HG03558 (cell line): ENCODE data around the gene ERICH2.

ENCODE experiments used
- ATAC-seq: cut with Tn5 transposase; IDR thresholded peaks from one replicate; pipeline ENCODE4 v1.9.1; 2021; ENCODE audit warnings: moderate number of reproducible peaks; ENCODE audit not compliant: unreplicated experiment; ENCODE audit errors: extremely low read depth

ERICH2 gene

GRCh38 chr2:170761572-170761971 is 8.6 kb upstream of the ERICH2 start:
- ATAC-seq, result no peak

DNA sequence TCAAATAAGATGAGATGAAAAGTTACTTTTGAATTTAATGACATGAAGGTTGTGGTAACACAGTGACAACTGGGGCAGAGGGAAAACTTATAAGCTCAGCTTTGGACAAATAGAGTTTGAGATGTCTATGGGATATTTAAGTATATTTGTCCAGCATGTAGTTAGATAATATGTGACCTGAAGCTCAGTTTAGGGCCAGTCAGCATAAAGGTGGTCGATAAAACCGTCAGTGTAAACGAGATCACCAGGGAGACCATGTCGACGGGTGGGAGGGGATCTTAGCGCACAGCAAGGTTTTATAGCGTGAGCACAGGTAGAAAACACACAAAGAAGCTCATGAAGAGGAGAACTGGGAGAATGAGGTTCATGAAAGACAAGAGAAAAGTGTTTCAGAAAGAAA is 7.4 kb upstream of the ERICH2 start:
- no peak for ATAC-seq

DNA sequence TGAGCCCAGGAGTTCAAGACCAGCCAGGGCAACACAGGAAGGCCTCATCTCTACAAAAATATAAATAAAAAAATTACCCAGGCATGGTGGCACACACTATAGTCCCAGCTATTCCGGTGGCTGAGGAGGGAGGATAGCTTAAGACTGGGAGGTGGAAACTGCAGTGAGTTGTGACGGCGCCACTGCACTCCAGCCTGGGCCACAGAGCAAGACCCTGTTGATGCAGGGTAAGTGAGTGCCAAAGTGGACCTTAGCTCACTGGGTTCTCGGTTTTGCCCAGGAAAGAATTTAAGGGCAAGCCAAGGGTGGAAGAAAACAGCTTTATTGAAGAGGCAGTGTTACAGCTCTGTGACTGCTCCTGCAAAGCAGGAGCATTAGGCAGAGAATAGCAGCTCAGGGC is 6.9 kb upstream of the ERICH2 start:
- no peak for ATAC-seq

DNA sequence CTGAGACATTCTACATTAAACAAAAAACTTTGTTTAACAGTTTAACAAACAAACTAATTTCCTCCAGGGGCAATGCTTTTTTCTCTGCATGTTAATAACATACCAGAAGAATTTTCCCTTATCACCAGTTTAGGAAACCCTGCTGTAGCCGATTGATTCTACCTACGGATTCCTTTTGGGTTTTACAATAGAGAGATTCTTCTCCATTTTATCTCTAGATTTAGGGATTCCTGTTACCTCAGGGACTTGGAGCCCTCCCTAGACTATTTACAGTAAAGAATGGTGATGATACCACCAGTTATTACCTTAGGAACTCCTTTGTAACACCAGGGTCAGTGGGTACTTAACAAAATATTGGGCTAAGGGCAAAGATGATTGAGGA is 5.3 kb upstream of the ERICH2 start:
- ATAC-seq, result no peak

GRCh38 chr2:170766693-170767092 is 3.5 kb upstream of the ERICH2 start:
- no peak for ATAC-seq

DNA sequence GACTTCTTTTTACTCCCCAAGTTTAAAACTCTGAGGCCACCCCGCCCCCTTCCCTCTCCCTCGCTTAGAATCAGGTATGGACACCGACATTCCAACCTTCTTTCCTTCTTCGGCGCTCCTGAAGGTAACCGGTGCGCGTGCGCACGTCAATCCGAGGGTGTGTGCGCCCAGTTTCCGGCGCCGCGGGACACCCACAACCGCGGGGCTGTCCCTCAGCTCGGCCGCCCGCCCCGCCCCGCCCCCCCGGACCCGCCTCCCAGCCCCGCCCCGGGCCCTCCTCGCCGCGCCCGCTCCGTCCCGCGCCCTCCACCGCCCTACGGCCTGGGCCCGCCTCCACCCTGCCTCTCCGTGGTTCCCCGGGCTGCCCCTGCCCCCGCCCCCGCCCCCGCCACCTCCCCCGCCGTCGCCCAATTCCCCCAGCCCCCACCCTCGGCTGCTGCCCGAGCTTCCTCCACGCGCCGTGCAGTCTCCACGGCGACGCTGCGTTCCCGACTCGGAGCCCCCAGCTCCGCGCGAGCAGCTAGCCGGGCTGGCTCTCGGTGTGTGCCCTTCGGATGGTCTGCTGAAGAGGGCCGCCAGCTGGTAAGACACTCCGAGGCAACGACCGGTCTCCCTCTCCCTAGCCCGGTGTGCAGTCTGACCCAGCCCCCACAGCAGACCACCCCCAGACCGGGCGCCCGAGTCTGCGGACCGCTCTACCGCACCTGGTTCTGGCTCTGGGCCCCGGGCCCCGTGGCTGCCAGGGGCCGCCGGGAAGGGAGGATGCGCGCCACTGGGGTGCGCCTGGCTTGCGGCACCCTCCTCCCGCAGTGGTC is 635 bp downstream of the ERICH2 start:
- peak; percentile 46 for ATAC-seq

DNA sequence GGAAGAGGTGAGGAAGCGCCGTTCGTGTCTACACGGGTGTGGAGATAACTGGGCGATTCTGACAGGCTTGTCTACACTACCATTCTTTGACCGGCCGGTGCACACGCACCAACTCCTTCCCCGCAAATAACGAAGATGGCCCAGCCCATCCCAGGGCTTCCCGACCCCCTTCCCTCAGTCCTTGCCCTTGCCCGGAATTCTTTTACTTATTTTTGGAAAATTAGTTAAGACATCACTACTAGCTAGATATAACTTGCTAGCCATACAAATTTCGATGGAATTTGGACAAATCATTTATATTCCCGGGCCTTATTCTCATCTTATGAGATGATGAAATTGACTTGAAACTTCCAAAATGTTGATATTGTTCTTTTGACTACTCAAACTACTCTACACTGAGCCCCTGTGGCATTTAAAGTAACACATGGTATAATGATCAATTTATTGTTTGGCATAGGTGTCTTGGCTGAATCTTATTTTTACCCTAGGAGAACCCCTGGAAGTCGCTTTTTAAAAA is 1.3 kb downstream of the ERICH2 start:
- ATAC-seq, result peak; percentile 17

- ATAC-seq, result no peak
Measured at GRCh38 chr2:170772295-170772694, 2.1 kb downstream of the ERICH2 start.

GRCh38 chr2:170774074-170774473 is 3.9 kb downstream of the ERICH2 start:
- ATAC-seq, result no peak

DNA sequence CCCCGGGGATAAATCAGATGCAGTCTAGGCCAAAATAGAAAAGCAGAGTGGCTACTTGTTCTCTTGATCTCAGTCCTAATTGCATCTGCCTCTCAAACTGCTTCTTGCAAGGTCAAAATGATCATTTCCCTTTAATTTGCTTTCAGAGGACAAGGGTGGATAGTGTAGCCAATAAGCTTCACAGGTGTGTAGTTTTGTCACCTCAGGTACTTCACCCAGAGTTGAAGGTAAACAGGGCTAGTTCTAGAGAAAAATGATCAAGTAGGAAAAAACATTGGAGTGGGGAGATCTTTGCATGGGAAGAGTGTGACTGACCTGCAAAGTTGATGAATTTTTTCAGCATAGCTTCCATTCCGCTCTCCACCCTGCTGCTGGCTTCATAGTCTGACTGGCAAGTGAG is 8.7 kb downstream of the ERICH2 start:
- ATAC-seq, result no peak

- no peak for ATAC-seq
Measured at GRCh38 chr2:170779304-170779703, 9.1 kb downstream of the ERICH2 start.

GRCh38 chr2:170782673-170783072 is 12.5 kb downstream of the ERICH2 start:
- no peak for ATAC-seq

- no peak for ATAC-seq
Measured at GRCh38 chr2:170783549-170783948, 13.4 kb downstream of the ERICH2 start.

- ATAC-seq, result no peak
Measured at GRCh38 chr2:170798996-170799395, 28.8 kb downstream of the ERICH2 start.

DNA sequence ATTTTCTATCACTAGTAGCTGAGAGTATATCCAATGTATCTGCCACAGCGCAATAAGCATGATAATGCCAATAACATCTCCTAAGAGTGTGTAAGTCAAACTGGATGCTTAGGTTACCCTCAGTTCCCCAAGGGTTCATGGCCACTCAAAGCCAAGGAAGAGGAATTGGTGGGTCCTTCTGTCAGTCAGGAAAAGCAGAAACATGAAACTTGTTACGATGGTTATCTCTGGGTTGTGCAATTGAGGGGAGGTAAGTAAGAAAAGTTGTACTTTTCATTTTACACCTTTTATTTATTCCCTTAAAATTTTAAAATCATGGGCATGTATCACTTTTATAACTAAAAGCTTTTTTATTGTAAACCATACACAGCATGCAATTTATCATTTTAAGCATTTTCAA is 36.4 kb downstream of the ERICH2 start:
- ATAC-seq, result no peak

GRCh38 chr2:170812710-170813600 is 42.8 kb downstream of the ERICH2 start:
- no peak for ATAC-seq

- no peak for ATAC-seq
Measured at GRCh38 chr2:170813611-170814532, 43.7 kb downstream of the ERICH2 start.

DNA sequence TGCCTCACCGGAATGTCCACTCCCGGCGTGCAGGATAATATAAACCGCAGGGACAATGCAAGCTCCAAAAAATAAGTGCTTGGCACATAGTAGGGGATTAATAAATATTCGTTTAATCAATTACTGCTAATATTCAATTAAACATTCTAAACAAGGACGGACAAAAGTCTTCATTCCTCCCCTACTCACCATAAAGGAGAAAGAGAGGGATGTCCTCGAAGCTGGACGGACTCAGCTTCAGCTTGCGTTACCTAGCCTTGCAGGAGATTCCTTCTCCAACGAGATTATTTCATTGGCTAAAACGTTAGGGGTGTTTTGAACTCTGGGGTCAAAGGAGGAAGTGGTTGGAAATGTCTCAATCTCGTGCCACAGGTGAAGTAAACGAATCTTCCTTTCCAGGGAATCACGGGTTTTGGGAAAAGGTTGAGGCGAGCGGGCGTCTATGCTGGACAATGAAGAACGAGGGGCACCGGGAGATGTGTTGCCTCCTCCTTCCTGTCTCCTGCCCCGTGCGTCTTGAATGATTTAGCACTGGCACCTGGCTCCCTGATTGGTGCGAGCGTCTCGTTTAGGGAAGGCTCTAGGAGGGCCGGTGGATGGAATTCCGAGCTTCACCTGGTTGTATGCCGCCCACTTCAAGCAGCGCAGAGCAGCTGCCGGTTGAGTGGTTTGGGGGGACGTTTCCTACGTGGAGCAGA is 44.5 kb downstream of the ERICH2 start:
- ATAC-seq, result no peak

DNA sequence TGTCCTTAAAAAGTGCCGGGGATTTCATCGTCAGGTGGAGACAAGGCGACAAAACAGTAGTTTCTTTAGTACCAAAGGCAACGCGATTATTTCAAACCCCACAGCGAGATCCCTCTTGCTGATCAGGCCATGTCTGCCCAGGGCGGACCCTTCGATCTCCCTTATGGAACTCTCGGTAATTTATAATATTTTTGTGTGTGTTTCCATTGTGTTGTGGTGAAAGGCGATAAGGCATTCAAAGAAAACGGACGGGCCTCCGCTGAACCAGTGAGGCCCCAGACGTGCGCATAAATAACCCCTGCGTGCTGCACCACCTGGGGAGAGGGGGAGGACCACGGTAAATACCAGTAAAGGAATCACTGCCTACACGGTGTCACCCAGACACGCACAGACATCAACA is 45.1 kb downstream of the ERICH2 start:
- ATAC-seq, result no peak
